HepG2 (cell line): ENCODE results near the gene PRSS48. TPM values are rescaled to one million over a fixed set of nuclear protein-coding genes. Genes with fewer than 3 reads are reported as not detected.

Experiments
- ATAC-seq: fragments of 200-7000 bp; cut with Tn5 transposase; 3 replicates; pipeline ENCODE4 v1.9.1; 2020; ENCODE audit warnings: mild to moderate bottlenecking, moderate library complexity
- BruUV-seq: library from RNA; stranded (reverse); fragments of 400-500 nt; replicated peaks from 2 replicates; lab custom pipeline; 2021; lab: Mats Ljungman, UMichigan
- CTCF ChIA-PET: fragments of 300-600 bp; formaldehyde crosslinking; extraction: SDS; loops from one replicate; lab custom pipeline; 2021; ENCODE audit warnings: low total read pairs, inconsistent platforms, low intra/inter-chr PET ratio; lab: Yijun Ruan, JAX
- POLR2A ChIA-PET: fragments of 350-600 bp; sonication (Branson Sonifier 250); formaldehyde crosslinking; loops from one replicate; lab custom pipeline; 2020; ENCODE audit warnings: antibody characterized with exemption, inconsistent platforms; lab: Yijun Ruan, JAX
- DNase-seq: peaks from one replicate; pipeline ENCODE4 v3.0.0-alpha.2; 2015; ENCODE audit warnings: low spot score
- FAIRE-seq: peaks from 3 replicates; lab custom pipeline; 2011; peaks lifted over from hg19 to GRCh38; lab: Jason Lieb, UNC
- H2AFZ ChIP-seq: one replicate; pipeline ENCODE4 v1.6.1; 2011; ENCODE audit warnings: low read length, inconsistent platforms
- H3K27ac ChIP-seq: fragments of 300-600 bp; 3 replicates; pipeline ENCODE4 v1.8.0; 2011; ENCODE audit warnings: mixed run types, mild to moderate bottlenecking, mixed read lengths, low read length, inconsistent platforms; ENCODE audit not compliant: insufficient read depth; ENCODE audit errors: extremely low read length
- H3K27me3 ChIP-seq, 2 experiments: fragments of 200-600 bp in 1 of 2; 2 replicates in 1 of 2; 3 replicates in 1 of 2; pipeline versions ENCODE4 v1.6.0 to v1.8.0; 2011; ENCODE audit warnings: low read length in 2 of 2, mild to moderate bottlenecking in 2 of 2, moderate library complexity in 2 of 2, inconsistent platforms in 1 of 2; ENCODE audit not compliant: insufficient read depth in 2 of 2, control insufficient read depth in 1 of 2
- H3K36me3 ChIP-seq, 2 experiments: fragments of 200-600 bp in 1 of 2; replicated peaks in 1 of 2; 2 replicates in 1 of 2; 3 replicates in 1 of 2; pipeline versions ENCODE4 v1.5.1 to v1.8.0; 2011; ENCODE audit warnings: low read length in 2 of 2, inconsistent platforms in 1 of 2; ENCODE audit not compliant: insufficient read depth in 2 of 2, control insufficient read depth in 1 of 2
- H3K4me1 ChIP-seq: 2 replicates; pipeline ENCODE4 v1.5.1; 2012; ENCODE audit warnings: low read length, inconsistent platforms; ENCODE audit not compliant: insufficient read depth
- H3K4me2 ChIP-seq: 2 replicates; pipeline ENCODE4 v1.6.0; 2011; ENCODE audit warnings: low read depth, low read length, inconsistent platforms
- H3K4me3 ChIP-seq, 3 experiments: fragments of 200-600 bp in 1 of 3; sonication (generic), shearing (Covaris generic) in 1 of 3; replicated peaks in 1 of 3; 2 replicates each; pipeline ENCODE4 v1.5.1; 2011 to 2016; ENCODE audit warnings: low read length in 3 of 3, inconsistent platforms in 2 of 3, low read depth in 2 of 3, mild to moderate bottlenecking in 2 of 3, control low read depth in 1 of 3, mixed read lengths in 1 of 3; ENCODE audit not compliant: insufficient read depth in 1 of 3
- H3K79me2 ChIP-seq: one replicate; pipeline ENCODE4 v1.6.1; 2011; ENCODE audit warnings: low read length, inconsistent platforms; ENCODE audit not compliant: insufficient read depth
- H3K9ac ChIP-seq: 2 replicates; pipeline ENCODE4 v1.6.0; 2011; ENCODE audit warnings: mild to moderate bottlenecking, low read depth, low read length, inconsistent platforms; ENCODE audit not compliant: insufficient read depth
- H3K9me3 ChIP-seq: 2 replicates; pipeline ENCODE4 v1.5.1; 2012; ENCODE audit warnings: mild to moderate bottlenecking, low read length
- H4K20me1 ChIP-seq: 2 replicates; pipeline ENCODE4 v1.6.0; 2011; ENCODE audit warnings: inconsistent platforms, mild to moderate bottlenecking, low read length, moderate library complexity; ENCODE audit not compliant: insufficient read depth
- CENPT ChIP-seq: sonication (generic); formaldehyde crosslinking; IDR thresholded peaks from 2 replicates; pipeline ENCODE4 v1.8.0; 2022; ENCODE audit warnings: low read depth, mild to moderate bottlenecking, moderate library complexity, missing genetic modification reagents
- HNF4A ChIP-seq: sonication (generic); formaldehyde crosslinking; IDR thresholded peaks from 2 replicates; pipeline ENCODE4 v1.4.0; 2020; ENCODE audit warnings: missing genetic modification reagents
- KAT2B ChIP-seq: fragments of 150-350 bp; IDR thresholded peaks from 2 replicates; pipeline ENCODE4 v1.6.1; 2014; ENCODE audit warnings: low read depth, low read length, borderline replicate concordance
- RARA ChIP-seq: IDR thresholded peaks from 2 replicates; pipeline ENCODE4 v1.6.1; 2016; ENCODE audit warnings: missing genetic modification reagents, missing compliant biosample characterization
- TFAP4 ChIP-seq: sonication (generic); IDR thresholded peaks from 2 replicates; pipeline ENCODE4 v1.6.1; 2016; ENCODE audit warnings: low read depth, borderline replicate concordance
- THAP9 ChIP-seq: sonication (generic); formaldehyde crosslinking; IDR thresholded peaks from 2 replicates; pipeline ENCODE4; 2020; ENCODE audit warnings: missing genetic modification reagents, mild to moderate bottlenecking, borderline replicate concordance
- TOPORS ChIP-seq: sonication (generic); formaldehyde crosslinking; IDR thresholded peaks from 2 replicates; pipeline ENCODE4 v1.8.0; 2023; ENCODE audit warnings: mild to moderate bottlenecking, missing genetic modification reagents
- WIZ ChIP-seq: sonication (generic); formaldehyde crosslinking; IDR thresholded peaks from 2 replicates; pipeline ENCODE4 v1.5.1; 2020; ENCODE audit warnings: mild to moderate bottlenecking, missing genetic modification reagents
- ZBTB1 ChIP-seq: sonication (generic); formaldehyde crosslinking; IDR thresholded peaks from 2 replicates; pipeline ENCODE4 v1.4.0; 2020; ENCODE audit warnings: missing genetic modification reagents, borderline replicate concordance
- ZNF253 ChIP-seq: sonication (generic); formaldehyde crosslinking; IDR thresholded peaks from 2 replicates; pipeline ENCODE4 v1.8.0; 2022; ENCODE audit warnings: mild to moderate bottlenecking, missing genetic modification reagents, borderline replicate concordance
- ZNF446 ChIP-seq: sonication (generic); formaldehyde crosslinking; IDR thresholded peaks from 2 replicates; pipeline ENCODE4 v1.5.0; 2020; ENCODE audit warnings: mild to moderate bottlenecking, missing genetic modification reagents
- ZNF574 ChIP-seq: sonication (generic); formaldehyde crosslinking; IDR thresholded peaks from 2 replicates; pipeline ENCODE4 v1.4.0; 2020; ENCODE audit warnings: missing genetic modification reagents
- ZNF749 ChIP-seq: sonication (generic); formaldehyde crosslinking; IDR thresholded peaks from 2 replicates; pipeline ENCODE4 v1.8.0; 2022; ENCODE audit warnings: mild to moderate bottlenecking, missing genetic modification reagents, moderate library complexity, borderline replicate concordance
- WGBS: methylation state at CpG from one replicate; pipeline ENCODE4 v1.1.6; 2017; ENCODE audit warnings: low lambda C conversion rate; 5-methylcytosine and 5-hydroxymethylcytosine counted together
- in situ Hi-C: cut with HindIII; loops from 2 replicates; pipeline ENCODE4 v1.10.0; 2017; ENCODE audit warnings: low pct_unique_long_range_greater_than_20kb; ENCODE audit not compliant: extremely low pct_ligation_motif_present
- intact Hi-C: fragments of 100-400 bp; cut with micrococcal nuclease; formaldehyde crosslinking; loops from one replicate; pipeline ENCODE4 v1.10.0; 2022; ENCODE audit not compliant: unreplicated experiment
- polyA plus RNA-seq, 8 experiments: library from polyadenylated mRNA; depleted of rRNA in 3 of 8; stranded (reverse) in 7 of 8; unstranded in 1 of 8; fragments of >200 nt; fragmentation: Illumina TruSeq in 4 of 8; extraction: Trizol in 4 of 8; gene quantifications; 2 replicates each; pipeline versions ENCODE4 v1.2.1 to v1.2.3, GENCODE V29; 2011 to 2016; ENCODE audit warnings: low read depth in 4 of 8, missing spikeins in 1 of 8, mixed read lengths in 1 of 8; ENCODE audit not compliant: insufficient read depth in 1 of 8
- total RNA-seq, 5 experiments: library from RNA; depleted of rRNA; stranded (reverse); fragments of >200 nt; fragmentation: Illumina TruSeq; extraction: Trizol; gene quantifications; 2 replicates each; pipeline ENCODE4 v1.2.3, GENCODE V29; 2016; ENCODE audit warnings: low read depth in 1 of 5

PRSS48 gene
- total and polyA plus RNA-seq, 2 of the 13 experiments (the other 11 are each of a cell fraction or from before 2014, with no cell fraction given) = not detected

DNA sequence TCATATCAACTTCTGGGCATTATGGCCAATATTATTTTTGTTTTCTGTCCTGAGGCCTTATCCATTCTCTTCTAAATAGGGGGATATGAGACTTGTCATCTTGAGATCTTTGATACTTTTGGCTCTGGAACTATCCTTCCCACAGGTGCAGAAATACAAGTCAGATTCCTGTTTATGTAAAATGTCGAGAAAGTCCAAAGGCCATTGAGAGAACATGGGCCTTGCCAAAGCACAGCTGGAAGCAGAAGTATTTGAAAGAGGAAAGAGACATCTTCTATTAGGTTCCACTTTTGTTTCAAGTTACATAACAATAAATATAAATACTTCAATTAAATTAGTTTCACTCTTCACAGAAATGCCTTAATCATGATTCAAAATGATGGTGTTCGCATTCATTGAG lies 20.8 kb upstream of the PRSS48 start:
- no peaks in the 10 kb centered on the region for H3K27me3 ChIP-seq
- H3K4me2 ChIP-seq = no peak overlapping the region
- H3K9ac ChIP-seq = no peak overlapping the region
- CTCF ChIA-PET = no interaction called here
- peaks cover 73% of the 10 kb centered on the region for H3K79me2 ChIP-seq
- no peak for ATAC-seq
- POLR2A ChIA-PET = no interaction called here
- peaks cover 29% of the 10 kb centered on the region; the same call in 1 of the 2 replicates for H4K20me1 ChIP-seq
- H3K36me3 ChIP-seq = peaks cover 6 to 14% of the 10 kb centered on the region in 2 experiments; a peak in 3 of 5 replicates
- no peaks in the 10 kb centered on the region for H3K9me3 ChIP-seq
- TF ChIP-seq ZNF749 (CRISPR knock-in tag) (no peak), HNF4A (CRISPR knock-in tag) (peak; percentile 56), TFAP4 (peak; percentile 34; the same call in 1 of the 2 replicates)
- H3K27ac ChIP-seq = peak overlapping the region; percentile 33
- intact Hi-C loops (no loop called here), in situ Hi-C loops (no loop called here)
- H3K4me1 ChIP-seq = peaks cover 64% of the 10 kb centered on the region
- DNase-seq = peak; percentile 26
- no peak overlapping the region for H2AFZ ChIP-seq
- FAIRE-seq = no peak
- no peak overlapping the region for H3K4me3 ChIP-seq
- BruUV-seq = no TSS peak
- WGBS = 77% methylated on average over 2 of the region's 2 CpGs

DNA sequence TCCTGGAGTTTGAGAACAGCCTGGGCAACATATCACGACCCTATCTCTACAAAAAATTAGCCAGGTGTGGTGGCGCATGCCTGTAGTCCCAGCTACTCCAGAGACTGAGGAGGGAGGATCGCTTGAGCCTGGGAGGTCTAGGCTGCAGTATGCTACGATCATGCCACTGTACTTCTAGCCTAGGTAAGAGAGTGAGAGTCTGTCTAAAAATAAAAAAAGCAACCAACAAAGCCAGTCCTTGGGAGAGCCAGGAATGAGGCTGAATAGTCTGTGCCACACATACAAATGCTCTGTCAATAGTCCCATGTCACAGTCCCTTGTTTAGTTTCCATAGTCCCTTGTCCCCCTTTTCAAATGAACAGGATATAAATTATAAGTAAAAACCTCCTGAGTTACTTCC lies 19.3 kb upstream of the PRSS48 start:
- H3K27me3 ChIP-seq = no peaks in the 10 kb centered on the region
- DNase-seq = no peak
- intact Hi-C loops = no loop called here
- FAIRE-seq = no peak
- POLR2A ChIA-PET = no interaction called here
- H3K4me2 ChIP-seq = no peak overlapping the region
- BruUV-seq = no TSS peak
- H3K9me3 ChIP-seq = no peaks in the 10 kb centered on the region
- in situ Hi-C loops = no loop called here
- peaks cover 49% of the 10 kb centered on the region for H3K4me1 ChIP-seq
- no peak overlapping the region for H3K4me3 ChIP-seq
- peak overlapping the region; percentile 30 for H3K27ac ChIP-seq
- H3K36me3 ChIP-seq = peaks cover 10 to 29% of the 10 kb centered on the region in 2 experiments; a peak in 4 of 5 replicates
- CTCF ChIA-PET = no interaction called here
- peaks cover 35% of the 10 kb centered on the region; the same call in 1 of the 2 replicates for H4K20me1 ChIP-seq
- ATAC-seq = peak; percentile 34
- no peak overlapping the region for H2AFZ ChIP-seq
- peaks cover 74% of the 10 kb centered on the region for H3K79me2 ChIP-seq
- WGBS = 96% methylated on average over 4 of the region's 4 CpGs
- no peak overlapping the region for H3K9ac ChIP-seq
- TF ChIP-seq ZNF446 (CRISPR knock-in tag) (no peak), RARA (CRISPR knock-in tag) (no peak), WIZ (CRISPR knock-in tag) (no peak), CENPT (CRISPR knock-in tag) (no peak), ZNF574 (no peak), ZNF253 (CRISPR knock-in tag) (no peak), THAP9 (CRISPR knock-in tag) (no peak), TOPORS (CRISPR knock-in tag) (no peak), ZBTB1 (no peak), KAT2B (no peak)
